ENCODE data around the gene MPP3. TPM values are rescaled to one million over a fixed set of nuclear protein-coding genes. Genes with fewer than 3 reads are reported as not detected.

Gene MPP3
- total and polyA plus RNA-seq, 9 of the 15 experiments (the other 6 are each of a cell fraction or from before 2014, with no cell fraction given) = 0.41 to 10.4 (median 4.5) TPM

GRCh38 chr17:43809121-43809520 is 23.8 kb downstream of the MPP3 start:
- ChIA-PET POLR2A (interaction anchor here (1.3 kb wide), 1 partner anchor 10 kb away, joined by 4 read pairs; no protein-coding TSS in a partner anchor), CTCF (ENCODE audit: low intra/inter-chr PET ratio) (no interaction called here)
- no peak for ATAC-seq

More at GRCh38 chr17:43809121-43809520, 23.8 kb downstream of the MPP3 start:
- H3K4me2 ChIP-seq (ENCODE audit: insufficient read depth, low read length) = no peak overlapping the region
- 0 out of 5 replicates have a peak, but pooled peaks cover 0 to 9% of the 10 kb centered on the region in 2 experiments for H3K27me3 ChIP-seq (ENCODE audit: control insufficient read depth in 2 of 2, insufficient read depth in 2 of 2, low read length in 2 of 2)
- H3K4me1 ChIP-seq (replicated peaks in 1 of 2; ENCODE audit: control insufficient read depth in 2 of 2, insufficient read depth in 2 of 2, low read length in 2 of 2) = no peaks in the 10 kb centered on the region
- H2AFZ ChIP-seq (ENCODE audit: low read depth, low read length) = no peak overlapping the region
- no peak overlapping the region for H3K4me3 ChIP-seq
- H3K9me1 ChIP-seq (ENCODE audit: control insufficient read depth, insufficient read depth, low read length) = no peaks in the 10 kb centered on the region
- H3K9me3 ChIP-seq (replicated peaks; ENCODE audit: control insufficient read depth, insufficient read depth, low read depth, low read length) = no peaks in the 10 kb centered on the region
- H3K27ac ChIP-seq (ENCODE audit: extremely low read depth, low read depth, low read length) = no peak overlapping the region
- in situ Hi-C loops (cut with MboI) (no loop called here), intact Hi-C loops (cut with micrococcal nuclease) (no loop called here)
- no peak overlapping the region for H3K9ac ChIP-seq (ENCODE audit: insufficient read depth in 1 of 2, low read depth in 2 of 2, low read length in 2 of 2)
- FAIRE-seq = peak; percentile 19
- WGBS (ENCODE audit: insufficient coverage, low coverage, missing lambda C conversion rate) = 48% methylated on average over 5 of the region's 5 CpGs
- no peak for DNase-seq (ENCODE audit: extremely low read depth in 1 of 4, low spot score in 3 of 4)
- H4K20me1 ChIP-seq (replicated peaks; ENCODE audit: control insufficient read depth, insufficient read depth, low read length) = no peaks in the 10 kb centered on the region
- H3K79me2 ChIP-seq (ENCODE audit: control insufficient read depth, insufficient read depth, low read length) = no peaks in the 10 kb centered on the region
- H3K36me3 ChIP-seq (ENCODE audit: control insufficient read depth, insufficient read depth, low read length) = peaks cover 5% of the 10 kb centered on the region; the same call in 1 of the 3 replicates
- no peak for TF ChIP-seq CBX8 (IDR thresholded peaks at IDR 0.05; ENCODE audit: borderline replicate concordance, extremely low read depth, low read depth, low read length, poor library complexity, severe bottlenecking)
- TF ChIP-seq BHLHE40 (IDR thresholded peaks at IDR 0.05; ENCODE audit: low read length) = no peak
- no peak for TF ChIP-seq SFPQ (IDR thresholded peaks at IDR 0.05; ENCODE audit: low read depth, low read length)
- no peak for TF ChIP-seq TCFL5 (CRISPR knock-in tag; conservative IDR thresholded peaks at IDR 0.05)
- no TSS peak for BruUV-seq (replicated peaks)

All from K562 (cell line).